RWPE1 (cell line): Measurements from ENCODE around the gene ACTR3C.

Source experiments
- CTCF ChIA-PET: fragments of 350-600 bp; sonication (Branson Sonifier 250); formaldehyde crosslinking; extraction: SDS; loops from one replicate; lab custom pipeline; 2021; lab: Yijun Ruan, JAX
- POLR2A ChIA-PET: fragments of 400-600 bp; formaldehyde crosslinking; extraction: SDS; loops from one replicate; lab custom pipeline; 2020; ENCODE audit warnings: antibody characterized with exemption; ENCODE audit not compliant: low non-redundant PET; lab: Yijun Ruan, JAX
- DNase-seq: peaks from one replicate; pipeline ENCODE4 v3.0.0; 2012; ENCODE audit warnings: low spot score
- H3K27ac ChIP-seq: fragments of 450-650 bp; 2 replicates; pipeline ENCODE4 v1.5.1; 2017
- TF ChIP-seq, protein P1 (sequence below): fragments of 450-650 bp; conservative IDR thresholded peaks from 2 replicates; pipeline ENCODE4 v1.5.1; 2017; ENCODE audit warnings: low read depth, mild to moderate bottlenecking

ACTR3C gene

GRCh38 chr7:150355666-150356059, 32.3 kb upstream of the ACTR3C start:
- CTCF ChIA-PET: interaction anchor here (0.6 to 0.7 kb wide), 2 partner anchors 19 to 730 kb away, joined by 3 to 4 read pairs; no protein-coding TSS in a partner anchor
- no peak overlapping the region for H3K27ac ChIP-seq
- POLR2A ChIA-PET: no interaction called here

DNA sequence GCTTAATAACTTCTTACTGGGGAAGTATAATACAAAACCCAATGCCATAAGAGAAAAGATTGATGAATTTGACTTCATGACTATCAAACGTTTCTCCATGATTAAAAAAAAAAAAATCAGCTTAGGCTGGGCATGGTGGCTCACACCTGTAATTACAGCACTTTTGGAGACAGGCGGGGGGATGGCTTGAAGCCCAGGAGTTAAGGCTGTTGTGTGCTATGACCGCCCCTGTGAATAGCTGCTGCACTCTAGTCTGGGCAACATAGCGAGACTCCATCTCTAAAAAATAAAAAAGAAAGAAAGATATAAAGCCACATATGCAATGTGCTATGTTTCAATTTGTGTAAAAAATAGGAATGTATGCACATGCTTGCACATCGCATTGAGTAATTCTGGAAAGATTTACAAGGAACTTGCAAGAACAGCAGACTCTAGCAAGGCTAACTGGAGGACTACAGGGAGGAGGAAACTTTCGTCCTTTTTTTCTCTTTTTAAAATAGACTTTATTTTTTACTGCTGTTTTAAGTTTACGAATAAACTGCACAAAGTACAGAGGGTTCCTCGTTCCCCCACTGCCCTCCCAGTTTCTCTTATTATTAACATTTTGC, 28.3 kb upstream of the ACTR3C start:
- CTCF ChIA-PET: no interaction called here
- H3K27ac ChIP-seq: no peak overlapping the region
- POLR2A ChIA-PET: no interaction called here
- TF ChIP-seq, protein P1, sequence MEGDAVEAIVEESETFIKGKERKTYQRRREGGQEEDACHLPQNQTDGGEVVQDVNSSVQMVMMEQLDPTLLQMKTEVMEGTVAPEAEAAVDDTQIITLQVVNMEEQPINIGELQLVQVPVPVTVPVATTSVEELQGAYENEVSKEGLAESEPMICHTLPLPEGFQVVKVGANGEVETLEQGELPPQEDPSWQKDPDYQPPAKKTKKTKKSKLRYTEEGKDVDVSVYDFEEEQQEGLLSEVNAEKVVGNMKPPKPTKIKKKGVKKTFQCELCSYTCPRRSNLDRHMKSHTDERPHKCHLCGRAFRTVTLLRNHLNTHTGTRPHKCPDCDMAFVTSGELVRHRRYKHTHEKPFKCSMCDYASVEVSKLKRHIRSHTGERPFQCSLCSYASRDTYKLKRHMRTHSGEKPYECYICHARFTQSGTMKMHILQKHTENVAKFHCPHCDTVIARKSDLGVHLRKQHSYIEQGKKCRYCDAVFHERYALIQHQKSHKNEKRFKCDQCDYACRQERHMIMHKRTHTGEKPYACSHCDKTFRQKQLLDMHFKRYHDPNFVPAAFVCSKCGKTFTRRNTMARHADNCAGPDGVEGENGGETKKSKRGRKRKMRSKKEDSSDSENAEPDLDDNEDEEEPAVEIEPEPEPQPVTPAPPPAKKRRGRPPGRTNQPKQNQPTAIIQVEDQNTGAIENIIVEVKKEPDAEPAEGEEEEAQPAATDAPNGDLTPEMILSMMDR: no peak
- no peak for DNase-seq

More at GRCh38 chr7:150355666-150356059, 32.3 kb upstream of the ACTR3C start:
- DNase-seq: no peak
- TF ChIP-seq, protein P1: no peak

DNA sequence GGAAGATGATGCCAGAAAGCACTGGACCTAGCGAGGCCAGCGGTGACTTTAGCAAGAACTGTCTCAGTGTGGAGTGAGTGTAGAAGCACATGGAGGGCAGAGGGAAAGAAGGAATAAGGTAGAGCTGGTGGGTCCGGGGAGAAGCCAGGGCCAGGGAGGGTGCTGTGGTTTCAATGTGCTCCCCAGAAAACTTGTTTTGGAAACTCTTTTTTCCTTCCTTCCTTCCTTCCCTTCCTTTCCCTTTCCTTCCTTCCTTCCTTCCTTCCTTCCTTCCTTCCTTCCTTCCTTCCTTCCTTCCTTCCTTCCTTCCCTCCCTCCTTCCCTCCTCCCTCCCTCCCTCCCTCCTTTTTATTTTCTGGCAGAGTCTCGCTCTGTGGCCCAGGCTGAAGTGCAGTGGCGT, 23.6 kb upstream of the ACTR3C start:
- POLR2A ChIA-PET: no interaction called here
- DNase-seq: no peak
- no peak overlapping the region for H3K27ac ChIP-seq
- CTCF ChIA-PET: no interaction called here
- TF ChIP-seq, protein P1: no peak

- ChIA-PET CTCF (no interaction called here), POLR2A (no interaction called here)
- TF ChIP-seq, protein P1: no peak
- H3K27ac ChIP-seq: no peak overlapping the region
- DNase-seq: no peak
These were observed 21.7 kb upstream of the ACTR3C start for GRCh38 chr7:150345012-150345411.

- H3K27ac ChIP-seq: no peak overlapping the region
- ChIA-PET CTCF (no interaction called here), POLR2A (no interaction called here)
- DNase-seq: no peak
- TF ChIP-seq, protein P1: no peak
These were observed 21.0 kb upstream of the ACTR3C start for GRCh38 chr7:150344299-150344698.

DNA sequence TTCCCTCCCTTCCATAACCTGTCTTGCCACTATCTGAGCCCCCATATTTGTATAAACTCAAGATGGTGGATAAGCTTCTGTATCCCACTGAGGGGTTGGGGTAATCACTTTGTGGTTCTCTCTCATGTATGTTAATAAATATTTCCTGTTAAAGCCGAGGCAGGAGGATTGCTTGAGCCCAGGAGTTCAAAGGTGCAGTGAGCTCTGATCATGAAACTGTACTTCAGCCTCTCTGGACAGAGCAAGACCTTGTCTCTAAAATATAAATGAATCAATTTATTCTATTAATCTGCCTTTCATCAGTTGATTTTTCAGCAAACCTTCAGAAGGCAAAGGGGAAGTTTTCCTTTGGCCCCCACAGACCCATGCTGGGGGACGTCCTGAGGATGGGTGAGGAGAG, 19.9 kb upstream of the ACTR3C start:
- TF ChIP-seq, protein P1: no peak
- ChIA-PET POLR2A (no interaction called here), CTCF (interaction anchor here (0.6 kb wide), 1 partner anchor 971 kb away, joined by 3 read pairs; no protein-coding TSS in a partner anchor)
- DNase-seq: no peak
- no peak overlapping the region for H3K27ac ChIP-seq
